Thyroid gland (tissue), 4 donors: ENCODE results near the gene TRIM45.

Experiments used
- CTCF ChIP-seq, 6 experiments: fragments of 200-600 bp in 3 of 6; fragments of 450-650 bp in 3 of 6; sonication (generic) in 3 of 6; IDR thresholded peaks; one replicate each; pipeline ENCODE4 v1.5.1; 2016 to 2019; ENCODE audit warnings: antibody characterized with exemption in 6 of 6, mild to moderate bottlenecking in 2 of 6, inconsistent platforms in 1 of 6, moderate library complexity in 1 of 6
- POLR2A ChIP-seq, 2 donors: fragments of 450-650 bp; IDR thresholded peaks; one replicate each; pipeline ENCODE4 v1.6.1; 2017; ENCODE audit warnings: antibody characterized with exemption in 2 of 2, mild to moderate bottlenecking in 2 of 2, moderate library complexity in 1 of 2

- no peak for TF ChIP-seq CTCF (IDR thresholded peaks at IDR 0.05)
- no peak for TF ChIP-seq POLR2A (IDR thresholded peaks at IDR 0.05)
Measured at GRCh38 chr1:117094841-117095604, 26.5 kb downstream of the TRIM45 start.
